NCI-H2171 treated with DMSO at 0.1 percent for 48 hours (cell line): Measurements from ENCODE around the gene XPC.
A peak's percentile ranks its signal among the peaks of the same experiment; 100 is the strongest.
"Not testable (repeated sequence)": the region's sequence is repeated elsewhere in the genome, so short reads cannot be mapped to it uniquely, and the experiment has no call there.

Source experiments
- DNase-seq: peaks from one replicate; lab custom pipeline; 2025; lab: John Stamatoyannopoulos, UW

The XPC gene

GRCh38 chr3:14178247-14179113 lies at the start of gene XPC, which contains the start of gene LSM3:
Gene XPC (minus strand): TSS chr3:14178601. CDS start chr3:14178568, 33 bp downstream.
Gene LSM3 (plus strand): TSS chr3:14178817. CDS start chr3:14178861, 44 bp downstream.
- peak; percentile 94 for DNase-seq

DNA sequence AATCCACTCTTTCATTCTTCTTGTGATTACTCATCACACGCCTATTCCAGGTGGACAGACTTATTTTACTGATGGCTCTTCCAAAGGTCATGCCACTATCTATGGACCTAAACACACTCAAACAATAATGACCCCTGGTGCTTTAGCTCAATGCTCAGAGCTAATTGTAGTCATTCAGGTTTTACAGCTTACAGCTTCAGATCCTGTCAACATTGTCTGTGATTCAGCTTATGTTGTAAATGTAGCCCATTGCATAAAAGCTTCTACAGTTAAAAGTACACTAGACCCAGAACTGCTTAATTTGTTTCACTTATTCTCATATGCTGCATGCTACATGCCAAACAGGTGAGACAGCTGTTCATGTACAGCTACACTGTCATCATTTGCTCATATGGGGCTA lies 49.5 kb upstream of the XPC start:
- no peak for DNase-seq

DNA sequence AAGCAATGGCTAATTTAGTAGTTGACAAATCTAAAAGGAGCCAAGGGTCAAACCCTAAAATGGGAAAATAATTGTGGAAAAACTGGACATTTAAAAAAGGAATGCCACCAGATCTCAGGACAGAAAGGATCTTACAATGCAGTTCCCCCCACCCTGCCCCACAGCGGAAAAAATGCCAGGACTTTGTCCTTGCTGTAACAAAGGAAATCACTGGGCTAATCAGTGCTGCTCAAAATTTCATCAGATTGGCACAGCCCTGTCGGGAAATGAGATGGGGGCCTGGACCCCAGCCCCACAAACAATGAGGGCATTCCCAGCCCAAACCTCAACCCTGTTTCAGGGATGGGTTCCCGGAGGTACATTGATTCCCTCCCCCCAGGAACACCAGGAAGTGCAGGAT lies 48.0 kb upstream of the XPC start:
- not testable (repeated sequence) for DNase-seq

DNA sequence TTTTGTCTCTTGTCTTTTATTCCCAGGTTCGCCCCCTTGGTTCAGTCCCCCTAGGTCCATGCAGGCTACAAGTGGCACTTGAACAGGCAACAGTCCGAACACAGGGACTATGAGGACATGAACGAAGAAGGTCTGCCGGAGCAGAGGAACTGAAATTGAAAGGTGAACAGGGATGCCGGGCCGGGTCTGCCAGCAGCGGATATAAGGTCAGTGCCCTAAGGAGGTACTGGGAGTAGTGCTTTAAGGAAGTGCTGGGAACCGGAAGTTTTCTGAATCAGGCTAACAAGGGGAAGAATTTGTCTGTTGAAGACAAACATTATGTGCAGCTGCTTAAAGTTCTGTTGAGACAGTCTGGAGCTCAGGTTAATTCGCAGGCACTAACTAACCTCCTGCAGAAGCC lies 47.0 kb upstream of the XPC start:
- no peak for DNase-seq

GRCh38 chr3:14224895-14225294 lies 46.5 kb upstream of the XPC start:
- no peak for DNase-seq

- DNase-seq, result no peak
Measured at GRCh38 chr3:14223595-14223994, 45.2 kb upstream of the XPC start.

GRCh38 chr3:14222900-14223594 lies 44.6 kb upstream of the XPC start:
- DNase-seq, result no peak

DNA sequence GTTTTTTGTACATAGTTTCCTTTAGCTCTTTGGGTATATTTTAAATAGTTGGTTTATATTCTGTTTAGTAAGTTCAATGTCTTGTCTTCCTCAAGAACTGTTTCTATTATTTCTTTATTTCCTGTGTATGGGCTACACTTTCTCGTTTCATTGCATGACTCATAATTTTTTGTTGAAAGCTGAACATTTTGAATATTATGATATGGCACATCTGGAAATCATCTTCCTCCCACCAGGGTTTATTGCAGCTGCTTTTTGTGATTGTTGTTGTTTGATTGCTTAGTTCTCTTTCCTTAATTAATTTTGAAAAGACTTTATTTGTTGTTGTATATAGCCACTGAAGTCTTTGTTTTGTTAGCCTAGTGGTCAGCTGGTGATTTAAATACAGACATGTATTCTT lies 44.1 kb upstream of the XPC start:
- no peak for DNase-seq

DNA sequence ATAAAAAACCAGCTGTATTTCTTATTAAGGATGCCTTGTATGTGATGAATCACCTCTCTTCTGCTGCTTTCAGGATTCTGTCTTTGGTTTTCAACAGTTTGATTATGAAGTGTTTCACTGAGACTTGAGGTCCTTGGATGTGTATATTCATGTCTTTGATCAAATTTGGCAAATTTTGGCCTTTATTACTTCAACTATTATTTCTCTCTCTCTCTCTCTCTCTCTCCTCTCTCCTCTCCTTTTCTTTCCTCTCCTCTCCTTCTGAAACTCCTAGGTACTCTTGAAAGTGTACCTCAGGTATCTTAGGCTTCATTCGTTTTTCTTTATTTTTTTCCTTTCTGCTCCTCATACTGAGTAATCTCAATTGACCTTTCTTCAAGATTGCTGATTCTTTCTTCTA lies 43.5 kb upstream of the XPC start:
- no peak for DNase-seq

GRCh38 chr3:14220933-14221332 lies 42.5 kb upstream of the XPC start:
- DNase-seq, result no peak

DNA sequence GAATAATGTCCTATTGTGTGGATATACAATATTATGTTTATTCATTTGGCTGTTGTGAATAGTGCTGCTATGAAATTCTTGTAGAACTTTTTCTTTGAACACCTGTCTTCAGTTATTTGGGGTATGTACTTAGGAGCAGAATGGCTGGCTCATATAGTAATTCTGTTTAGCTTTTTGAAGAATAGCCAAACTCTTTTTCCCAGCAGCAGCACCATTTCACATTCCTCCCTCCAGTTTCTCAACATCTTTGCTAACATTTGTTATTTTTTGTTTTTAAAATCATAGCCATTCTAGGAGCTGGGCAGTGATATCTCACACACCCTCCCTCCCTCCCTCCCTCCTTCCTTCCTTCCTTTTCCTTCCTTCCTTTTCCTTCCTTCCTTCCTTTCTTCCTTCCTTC lies 40.0 kb upstream of the XPC start:
- DNase-seq, result no peak

- no peak for DNase-seq
Measured at GRCh38 chr3:14216257-14217048, 38.1 kb upstream of the XPC start.

DNA sequence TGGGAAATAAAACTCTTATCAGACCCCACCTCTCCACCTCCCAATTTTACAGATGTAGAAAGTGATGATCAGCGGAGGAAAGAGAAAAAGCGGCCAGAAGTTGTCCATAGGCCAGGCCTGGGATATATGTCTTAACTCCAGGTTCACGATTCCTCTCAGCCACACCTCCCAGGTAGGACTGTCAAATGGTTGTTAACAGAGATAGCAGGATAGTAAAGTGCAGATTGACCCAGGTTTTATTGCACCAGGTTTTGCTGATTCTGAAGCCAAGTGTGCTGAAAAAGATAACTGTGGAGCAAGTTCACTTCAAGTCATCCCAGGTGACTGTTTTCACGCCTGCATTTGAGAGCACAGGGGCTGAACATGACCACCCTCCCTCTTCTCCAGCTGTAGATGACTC lies 36.4 kb upstream of the XPC start:
- no peak for DNase-seq

- no peak for DNase-seq
Measured at GRCh38 chr3:14213066-14213774, 34.8 kb upstream of the XPC start.

DNA sequence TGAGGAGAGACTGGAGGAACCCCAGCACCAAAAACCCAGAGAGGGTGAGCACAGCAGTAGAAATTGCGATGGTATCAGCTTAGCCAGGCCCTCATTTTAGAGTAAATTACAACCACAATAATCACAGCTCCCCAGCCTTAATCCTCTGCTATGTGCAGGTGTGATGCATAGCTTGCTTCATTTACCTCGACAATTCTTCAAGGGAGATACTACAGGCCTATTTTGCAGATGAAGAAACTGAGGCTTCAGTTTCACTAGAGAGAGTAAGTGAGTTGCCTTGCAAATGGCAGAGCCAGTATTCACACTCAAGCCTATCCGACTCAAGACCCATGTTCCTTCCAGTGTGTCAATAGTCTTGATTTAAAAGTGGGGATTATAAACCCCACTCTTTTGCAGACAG lies 33.6 kb upstream of the XPC start:
- no peak for DNase-seq

GRCh38 chr3:14211621-14212020 lies 33.2 kb upstream of the XPC start:
- DNase-seq, result no peak

- no peak for DNase-seq
Measured at GRCh38 chr3:14210843-14211594, 32.6 kb upstream of the XPC start.

GRCh38 chr3:14210290-14210688 lies 31.9 kb upstream of the XPC start:
- DNase-seq, result no peak

DNA sequence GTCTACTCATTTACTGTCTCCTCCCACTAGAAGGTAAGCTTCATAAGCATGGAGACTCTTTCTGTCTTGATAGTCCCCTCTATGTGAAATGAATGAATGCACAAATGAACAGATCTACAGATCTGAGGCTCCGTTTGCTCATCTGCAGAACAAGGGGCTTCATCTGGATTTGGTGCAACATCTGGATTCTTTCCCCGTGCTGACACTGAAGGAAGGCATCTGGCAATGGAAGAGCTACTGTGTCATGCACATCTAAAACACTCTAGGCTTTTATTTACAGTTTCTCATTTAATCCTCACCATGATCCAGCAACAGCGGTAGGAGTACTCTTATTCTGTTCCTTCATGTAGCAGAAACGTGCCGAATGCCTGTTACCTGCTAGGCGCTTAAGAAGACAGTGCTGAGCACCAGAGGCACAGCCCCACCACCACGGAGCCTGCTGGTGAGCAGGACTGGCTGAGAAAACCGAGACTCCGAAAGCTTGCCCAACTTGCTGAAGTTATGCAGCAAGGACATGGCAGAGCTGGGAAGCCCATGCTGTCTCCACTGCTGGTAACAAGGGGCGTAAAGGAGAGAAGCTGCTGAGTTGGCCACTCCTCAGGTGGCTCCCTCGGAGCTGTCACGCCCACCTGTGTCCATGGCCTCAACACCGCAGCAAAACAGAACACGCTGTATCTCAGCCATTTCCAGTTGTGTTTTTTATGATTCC lies 31.3 kb upstream of the XPC start:
- DNase-seq, result no peak

- no peak for DNase-seq
Measured at GRCh38 chr3:14208977-14209394, 30.6 kb upstream of the XPC start.

DNA sequence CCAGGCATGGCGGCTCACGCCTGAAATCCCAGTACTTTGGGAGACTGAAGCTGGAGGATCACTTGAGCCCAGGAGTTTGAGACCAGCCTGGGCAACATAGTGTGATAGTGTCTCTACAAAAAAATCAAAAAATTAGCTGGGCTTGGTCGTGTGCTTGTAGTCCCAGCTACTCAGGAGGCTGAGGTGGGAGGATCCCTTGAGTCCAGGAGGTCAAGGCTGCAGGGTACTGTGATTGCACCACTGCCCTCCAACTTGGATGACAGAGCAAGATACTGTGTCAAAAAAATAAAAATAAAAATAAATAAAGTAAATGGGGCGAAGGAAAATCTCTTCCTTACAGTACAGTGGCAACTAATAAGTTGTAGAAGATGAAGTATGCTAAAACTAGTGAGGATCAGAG lies 29.8 kb upstream of the XPC start:
- no peak for DNase-seq
